ENCODE measurements around the gene PWWP2B. TPM values are rescaled to one million over a fixed set of nuclear protein-coding genes. Genes with fewer than 3 reads are reported as not detected.

The PWWP2B gene
- total RNA-seq, 4 donors from 2014 or later = 14.9 to 27.3 (median 16.7) TPM

- no peak for TF ChIP-seq POLR2A (IDR thresholded peaks at IDR 0.05)
- TF ChIP-seq, protein P1, sequence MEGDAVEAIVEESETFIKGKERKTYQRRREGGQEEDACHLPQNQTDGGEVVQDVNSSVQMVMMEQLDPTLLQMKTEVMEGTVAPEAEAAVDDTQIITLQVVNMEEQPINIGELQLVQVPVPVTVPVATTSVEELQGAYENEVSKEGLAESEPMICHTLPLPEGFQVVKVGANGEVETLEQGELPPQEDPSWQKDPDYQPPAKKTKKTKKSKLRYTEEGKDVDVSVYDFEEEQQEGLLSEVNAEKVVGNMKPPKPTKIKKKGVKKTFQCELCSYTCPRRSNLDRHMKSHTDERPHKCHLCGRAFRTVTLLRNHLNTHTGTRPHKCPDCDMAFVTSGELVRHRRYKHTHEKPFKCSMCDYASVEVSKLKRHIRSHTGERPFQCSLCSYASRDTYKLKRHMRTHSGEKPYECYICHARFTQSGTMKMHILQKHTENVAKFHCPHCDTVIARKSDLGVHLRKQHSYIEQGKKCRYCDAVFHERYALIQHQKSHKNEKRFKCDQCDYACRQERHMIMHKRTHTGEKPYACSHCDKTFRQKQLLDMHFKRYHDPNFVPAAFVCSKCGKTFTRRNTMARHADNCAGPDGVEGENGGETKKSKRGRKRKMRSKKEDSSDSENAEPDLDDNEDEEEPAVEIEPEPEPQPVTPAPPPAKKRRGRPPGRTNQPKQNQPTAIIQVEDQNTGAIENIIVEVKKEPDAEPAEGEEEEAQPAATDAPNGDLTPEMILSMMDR (IDR thresholded peaks at IDR 0.05) = no peak
- Histone ChIP-seq H3K27me3 (no peaks in the 10 kb centered on the region), H3K36me3 (peaks cover 0 to 15% (median 0%) of the 10 kb centered on the region in 3 donors), H3K27ac (no peak overlapping the region), H3K9me3 (no peaks in the 10 kb centered on the region), H3K4me3 (no peak overlapping the region), H3K4me1 (no peaks in the 10 kb centered on the region)
- intact Hi-C loops (cut with DNase I) = no loop called here
- WGBS, 2 donors = 71 to 79% methylated on average over 9 to 15 of the region's 21 CpGs
- DNase-seq = no peak
Observed at GRCh38 chr10:132359305-132360040, 37.5 kb upstream of the PWWP2B start.

DNA sequence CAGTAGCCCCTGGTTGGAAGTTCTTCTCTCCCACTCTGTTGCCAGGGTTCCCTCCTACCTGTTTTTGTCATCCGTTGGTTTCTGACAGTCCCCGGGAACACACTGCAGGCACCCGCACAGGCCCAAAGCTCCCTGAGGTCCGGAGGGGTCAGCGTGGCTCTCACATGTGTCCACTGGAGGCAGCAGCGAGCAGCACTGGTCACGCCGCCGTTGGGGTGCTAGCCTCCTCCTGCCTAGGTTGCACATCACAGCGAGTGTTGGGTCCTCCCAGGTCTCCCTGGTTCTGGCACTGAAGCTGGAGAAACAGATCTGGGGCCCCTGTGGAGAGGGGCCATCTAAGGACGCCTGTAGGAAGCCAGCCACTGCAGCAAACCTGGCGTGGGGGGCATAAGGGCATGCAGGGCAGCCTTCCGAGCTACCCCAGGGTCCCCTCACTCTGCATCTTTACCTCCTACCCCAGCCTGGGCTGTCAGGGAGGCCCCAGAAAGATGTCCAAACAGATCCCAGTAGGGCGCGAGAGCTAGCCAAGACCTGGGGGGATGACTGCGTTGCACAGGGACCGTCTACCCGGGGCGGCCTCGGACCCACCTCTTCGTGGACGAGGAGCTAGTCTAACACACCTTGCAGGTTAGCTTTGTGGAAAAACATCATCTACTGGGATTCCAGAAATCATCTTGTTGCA, 36.1 kb upstream of the PWWP2B start:
- TF ChIP-seq, protein P1 (IDR thresholded peaks at IDR 0.05) = peak in 5 of 6 experiments; percentile 12 to 52 (median 34)
- no peak for TF ChIP-seq POLR2A (IDR thresholded peaks at IDR 0.05)
- WGBS, 2 donors = 79 to 100% methylated on average over 9 to 17 of the region's 22 CpGs
- Histone ChIP-seq H3K9me3 (no peaks in the 10 kb centered on the region), H3K4me1 (no peaks in the 10 kb centered on the region), H3K4me3 (no peak overlapping the region), H3K27ac (no peak overlapping the region), H3K36me3 (peaks cover 0 to 26% (median under 1%) of the 10 kb centered on the region in 3 donors), H3K27me3 (no peaks in the 10 kb centered on the region)
- no peak for DNase-seq
- intact Hi-C loops (cut with DNase I) = no loop called here

- H3K4me1 ChIP-seq = no peaks in the 10 kb centered on the region
- no peaks in the 10 kb centered on the region for H3K27me3 ChIP-seq
- intact Hi-C loops (cut with DNase I) = no loop called here
- TF ChIP-seq POLR2A (IDR thresholded peaks at IDR 0.05) = no peak
- TF ChIP-seq, protein P1 (IDR thresholded peaks at IDR 0.05) = no peak
- H3K36me3 ChIP-seq = peaks cover 2 to 33% (median 2%) of the 10 kb centered on the region in 3 donors
- WGBS, 2 donors = 83 to 100% methylated on average over 1 to 11 of the region's 15 CpGs
- no peak for DNase-seq
- no peak overlapping the region for H3K4me3 ChIP-seq
- no peaks in the 10 kb centered on the region for H3K9me3 ChIP-seq
- H3K27ac ChIP-seq = no peak overlapping the region
Observed at GRCh38 chr10:132361581-132362101, 35.4 kb upstream of the PWWP2B start.

DNA sequence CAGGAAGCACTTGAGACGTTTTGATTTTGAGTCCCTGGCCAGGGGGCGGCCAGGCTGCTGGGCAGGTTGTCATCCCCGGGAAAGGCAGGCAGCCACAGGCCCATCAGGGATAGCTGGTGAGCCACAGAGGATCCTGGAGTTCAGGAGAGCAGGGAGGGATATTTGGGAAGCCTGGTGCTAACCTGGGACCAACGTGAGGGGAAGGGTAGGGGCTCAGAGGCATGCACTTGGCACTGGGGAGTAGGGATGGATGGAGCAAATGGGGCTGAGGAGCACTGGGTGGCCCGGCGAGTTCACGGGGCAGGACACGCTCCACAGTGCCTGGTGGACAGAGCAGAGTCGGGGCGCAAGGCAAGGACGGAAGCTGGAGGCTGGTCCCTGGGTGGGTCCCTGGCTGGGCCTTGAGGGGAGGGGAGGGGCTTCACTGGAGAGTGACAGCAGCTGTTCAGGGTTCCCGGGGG, 34.8 kb upstream of the PWWP2B start:
- intact Hi-C loops (cut with DNase I) = no loop called here
- Histone ChIP-seq H3K4me1 (no peaks in the 10 kb centered on the region), H3K4me3 (no peak overlapping the region), H3K9me3 (no peaks in the 10 kb centered on the region), H3K27me3 (no peaks in the 10 kb centered on the region), H3K27ac (no peak overlapping the region), H3K36me3 (peaks cover 2 to 38% (median 4%) of the 10 kb centered on the region in 3 donors)
- DNase-seq = no peak
- 67 to 82% methylated on average over 7 to 8 of the region's 12 CpGs for WGBS, 2 donors
- TF ChIP-seq, protein P1 (IDR thresholded peaks at IDR 0.05) = no peak
- no peak for TF ChIP-seq POLR2A (IDR thresholded peaks at IDR 0.05)

DNA sequence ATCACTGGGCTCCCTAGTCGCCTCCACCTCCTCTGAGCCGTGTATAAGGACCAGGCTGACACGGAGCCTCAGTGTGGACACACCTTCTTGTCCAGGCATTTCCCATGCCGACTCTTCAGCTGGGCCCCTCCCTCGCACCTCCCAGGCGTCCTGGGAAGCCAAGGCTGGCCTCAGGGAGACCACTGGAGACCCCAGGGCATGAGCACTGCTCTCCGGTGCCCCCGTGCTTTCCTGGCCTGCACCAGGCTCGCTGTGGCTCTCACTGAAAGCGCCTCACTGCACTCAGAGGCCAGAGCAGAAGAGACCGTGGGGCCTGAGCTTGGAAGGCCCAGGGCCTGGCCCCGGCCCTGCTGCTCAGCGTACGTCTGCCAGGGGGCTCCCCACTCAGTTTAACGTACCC, 33.6 kb upstream of the PWWP2B start:
- no peak overlapping the region for H3K27ac ChIP-seq
- H3K4me1 ChIP-seq = no peaks in the 10 kb centered on the region
- DNase-seq = no peak
- H3K27me3 ChIP-seq = no peaks in the 10 kb centered on the region
- intact Hi-C loops (cut with DNase I) = no loop called here
- H3K4me3 ChIP-seq = no peak overlapping the region
- no peaks in the 10 kb centered on the region for H3K9me3 ChIP-seq
- H3K36me3 ChIP-seq = peaks cover 2 to 38% (median 4%) of the 10 kb centered on the region in 3 donors
- WGBS, 2 donors = 91% methylated on average over 11 of the region's 15 CpGs; no CpG with 5 or more reads in 1 of the 2 donors
- TF ChIP-seq, protein P1 (IDR thresholded peaks at IDR 0.05) = no peak
- no peak for TF ChIP-seq POLR2A (IDR thresholded peaks at IDR 0.05)

Measured in esophagus squamous epithelium (tissue), 5 donors.